ENCODE measurements around the gene STK25.

DNA sequence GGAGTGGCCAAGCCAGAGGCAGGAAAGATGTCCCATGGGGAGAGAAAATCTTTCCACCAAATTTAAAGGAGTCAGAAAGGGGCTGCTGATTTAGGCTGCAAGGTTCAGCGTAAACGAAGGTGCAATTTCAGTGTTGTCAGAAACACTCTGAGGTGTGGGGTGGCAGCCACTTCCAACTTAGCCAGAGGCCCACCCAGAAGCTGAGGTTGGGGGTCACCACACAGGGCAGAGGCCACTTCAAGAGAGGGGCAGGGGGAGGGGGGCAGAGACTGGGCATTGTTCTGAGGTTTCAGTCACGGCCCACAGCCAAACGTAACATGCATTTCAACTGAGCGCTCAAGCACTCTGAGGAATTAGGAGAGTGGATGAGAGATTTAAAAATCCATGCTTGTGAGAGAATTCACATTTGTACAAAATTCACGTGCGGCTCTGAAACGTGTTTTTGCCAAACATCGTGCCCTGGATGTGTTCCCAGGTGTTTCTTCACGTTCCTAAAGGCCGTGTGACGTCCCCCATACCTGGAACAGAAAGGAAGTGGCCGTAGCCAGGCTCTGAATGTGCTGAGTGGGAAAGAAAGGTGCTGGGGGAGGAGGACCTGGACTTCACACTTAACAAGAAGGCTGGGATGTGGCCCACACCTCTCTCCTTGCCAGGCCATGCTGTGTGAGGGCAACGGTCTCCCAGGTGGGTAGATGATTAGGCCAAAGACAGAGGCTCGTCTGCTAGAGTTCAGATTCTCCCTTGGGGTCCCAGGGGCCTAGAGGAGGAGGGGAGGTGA is 30.6 kb upstream of the STK25 start:
- TF ChIP-seq ZNF274 (IDR thresholded peaks at IDR 0.05; ENCODE audit: low read length) (no peak), ZNF274 (tag by site-specific recombination; IDR thresholded peaks at IDR 0.05; ENCODE audit: borderline replicate concordance) (no peak), YY1 (tag by site-specific recombination; IDR thresholded peaks at IDR 0.05) (no peak), ZNF10 (tag by site-specific recombination; IDR thresholded peaks at IDR 0.05) (no peak), KLF10 (tag by site-specific recombination; IDR thresholded peaks at IDR 0.05) (no peak), ZNF138 (tag by site-specific recombination; IDR thresholded peaks at IDR 0.05; ENCODE audit: borderline replicate concordance) (no peak)
- TF ChIP-seq, protein P1, sequence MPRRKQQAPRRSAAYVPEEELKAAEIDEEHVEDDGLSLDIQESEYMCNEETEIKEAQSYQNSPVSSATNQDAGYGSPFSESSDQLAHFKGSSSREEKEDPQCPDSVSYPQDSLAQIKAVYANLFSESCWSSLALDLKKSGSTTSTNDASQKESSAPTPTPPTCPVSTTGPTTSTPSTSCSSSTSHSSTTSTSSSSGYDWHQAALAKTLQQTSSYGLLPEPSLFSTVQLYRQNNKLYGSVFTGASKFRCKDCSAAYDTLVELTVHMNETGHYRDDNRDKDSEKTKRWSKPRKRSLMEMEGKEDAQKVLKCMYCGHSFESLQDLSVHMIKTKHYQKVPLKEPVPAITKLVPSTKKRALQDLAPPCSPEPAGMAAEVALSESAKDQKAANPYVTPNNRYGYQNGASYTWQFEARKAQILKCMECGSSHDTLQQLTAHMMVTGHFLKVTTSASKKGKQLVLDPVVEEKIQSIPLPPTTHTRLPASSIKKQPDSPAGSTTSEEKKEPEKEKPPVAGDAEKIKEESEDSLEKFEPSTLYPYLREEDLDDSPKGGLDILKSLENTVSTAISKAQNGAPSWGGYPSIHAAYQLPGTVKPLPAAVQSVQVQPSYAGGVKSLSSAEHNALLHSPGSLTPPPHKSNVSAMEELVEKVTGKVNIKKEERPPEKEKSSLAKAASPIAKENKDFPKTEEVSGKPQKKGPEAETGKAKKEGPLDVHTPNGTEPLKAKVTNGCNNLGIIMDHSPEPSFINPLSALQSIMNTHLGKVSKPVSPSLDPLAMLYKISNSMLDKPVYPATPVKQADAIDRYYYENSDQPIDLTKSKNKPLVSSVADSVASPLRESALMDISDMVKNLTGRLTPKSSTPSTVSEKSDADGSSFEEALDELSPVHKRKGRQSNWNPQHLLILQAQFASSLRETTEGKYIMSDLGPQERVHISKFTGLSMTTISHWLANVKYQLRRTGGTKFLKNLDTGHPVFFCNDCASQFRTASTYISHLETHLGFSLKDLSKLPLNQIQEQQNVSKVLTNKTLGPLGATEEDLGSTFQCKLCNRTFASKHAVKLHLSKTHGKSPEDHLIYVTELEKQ (tag by site-specific recombination; IDR thresholded peaks at IDR 0.05; ENCODE audit: borderline replicate concordance), result no peak
- TF ChIP-seq, protein P2, sequence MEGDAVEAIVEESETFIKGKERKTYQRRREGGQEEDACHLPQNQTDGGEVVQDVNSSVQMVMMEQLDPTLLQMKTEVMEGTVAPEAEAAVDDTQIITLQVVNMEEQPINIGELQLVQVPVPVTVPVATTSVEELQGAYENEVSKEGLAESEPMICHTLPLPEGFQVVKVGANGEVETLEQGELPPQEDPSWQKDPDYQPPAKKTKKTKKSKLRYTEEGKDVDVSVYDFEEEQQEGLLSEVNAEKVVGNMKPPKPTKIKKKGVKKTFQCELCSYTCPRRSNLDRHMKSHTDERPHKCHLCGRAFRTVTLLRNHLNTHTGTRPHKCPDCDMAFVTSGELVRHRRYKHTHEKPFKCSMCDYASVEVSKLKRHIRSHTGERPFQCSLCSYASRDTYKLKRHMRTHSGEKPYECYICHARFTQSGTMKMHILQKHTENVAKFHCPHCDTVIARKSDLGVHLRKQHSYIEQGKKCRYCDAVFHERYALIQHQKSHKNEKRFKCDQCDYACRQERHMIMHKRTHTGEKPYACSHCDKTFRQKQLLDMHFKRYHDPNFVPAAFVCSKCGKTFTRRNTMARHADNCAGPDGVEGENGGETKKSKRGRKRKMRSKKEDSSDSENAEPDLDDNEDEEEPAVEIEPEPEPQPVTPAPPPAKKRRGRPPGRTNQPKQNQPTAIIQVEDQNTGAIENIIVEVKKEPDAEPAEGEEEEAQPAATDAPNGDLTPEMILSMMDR (tag by site-specific recombination; IDR thresholded peaks at IDR 0.05), result no peak
- TF ChIP-seq, protein P3, sequence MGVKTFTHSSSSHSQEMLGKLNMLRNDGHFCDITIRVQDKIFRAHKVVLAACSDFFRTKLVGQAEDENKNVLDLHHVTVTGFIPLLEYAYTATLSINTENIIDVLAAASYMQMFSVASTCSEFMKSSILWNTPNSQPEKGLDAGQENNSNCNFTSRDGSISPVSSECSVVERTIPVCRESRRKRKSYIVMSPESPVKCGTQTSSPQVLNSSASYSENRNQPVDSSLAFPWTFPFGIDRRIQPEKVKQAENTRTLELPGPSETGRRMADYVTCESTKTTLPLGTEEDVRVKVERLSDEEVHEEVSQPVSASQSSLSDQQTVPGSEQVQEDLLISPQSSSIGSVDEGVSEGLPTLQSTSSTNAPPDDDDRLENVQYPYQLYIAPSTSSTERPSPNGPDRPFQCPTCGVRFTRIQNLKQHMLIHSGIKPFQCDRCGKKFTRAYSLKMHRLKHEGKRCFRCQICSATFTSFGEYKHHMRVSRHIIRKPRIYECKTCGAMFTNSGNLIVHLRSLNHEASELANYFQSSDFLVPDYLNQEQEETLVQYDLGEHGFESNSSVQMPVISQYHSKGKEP (tag by site-specific recombination; IDR thresholded peaks at IDR 0.05), result no peak
- TF ChIP-seq, protein P4, sequence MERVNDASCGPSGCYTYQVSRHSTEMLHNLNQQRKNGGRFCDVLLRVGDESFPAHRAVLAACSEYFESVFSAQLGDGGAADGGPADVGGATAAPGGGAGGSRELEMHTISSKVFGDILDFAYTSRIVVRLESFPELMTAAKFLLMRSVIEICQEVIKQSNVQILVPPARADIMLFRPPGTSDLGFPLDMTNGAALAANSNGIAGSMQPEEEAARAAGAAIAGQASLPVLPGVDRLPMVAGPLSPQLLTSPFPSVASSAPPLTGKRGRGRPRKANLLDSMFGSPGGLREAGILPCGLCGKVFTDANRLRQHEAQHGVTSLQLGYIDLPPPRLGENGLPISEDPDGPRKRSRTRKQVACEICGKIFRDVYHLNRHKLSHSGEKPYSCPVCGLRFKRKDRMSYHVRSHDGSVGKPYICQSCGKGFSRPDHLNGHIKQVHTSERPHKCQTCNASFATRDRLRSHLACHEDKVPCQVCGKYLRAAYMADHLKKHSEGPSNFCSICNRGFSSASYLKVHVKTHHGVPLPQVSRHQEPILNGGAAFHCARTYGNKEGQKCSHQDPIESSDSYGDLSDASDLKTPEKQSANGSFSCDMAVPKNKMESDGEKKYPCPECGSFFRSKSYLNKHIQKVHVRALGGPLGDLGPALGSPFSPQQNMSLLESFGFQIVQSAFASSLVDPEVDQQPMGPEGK (tag by site-specific recombination; IDR thresholded peaks at IDR 0.05), result no peak
